Measurements from ENCODE around the gene FOXO6. TPM values are rescaled to one million over a fixed set of nuclear protein-coding genes. Genes with fewer than 3 reads are reported as not detected.

The FOXO6 gene
- total and polyA plus RNA-seq, 8 donors = 0.63 to 2.8 (median 1.9) TPM

DNA sequence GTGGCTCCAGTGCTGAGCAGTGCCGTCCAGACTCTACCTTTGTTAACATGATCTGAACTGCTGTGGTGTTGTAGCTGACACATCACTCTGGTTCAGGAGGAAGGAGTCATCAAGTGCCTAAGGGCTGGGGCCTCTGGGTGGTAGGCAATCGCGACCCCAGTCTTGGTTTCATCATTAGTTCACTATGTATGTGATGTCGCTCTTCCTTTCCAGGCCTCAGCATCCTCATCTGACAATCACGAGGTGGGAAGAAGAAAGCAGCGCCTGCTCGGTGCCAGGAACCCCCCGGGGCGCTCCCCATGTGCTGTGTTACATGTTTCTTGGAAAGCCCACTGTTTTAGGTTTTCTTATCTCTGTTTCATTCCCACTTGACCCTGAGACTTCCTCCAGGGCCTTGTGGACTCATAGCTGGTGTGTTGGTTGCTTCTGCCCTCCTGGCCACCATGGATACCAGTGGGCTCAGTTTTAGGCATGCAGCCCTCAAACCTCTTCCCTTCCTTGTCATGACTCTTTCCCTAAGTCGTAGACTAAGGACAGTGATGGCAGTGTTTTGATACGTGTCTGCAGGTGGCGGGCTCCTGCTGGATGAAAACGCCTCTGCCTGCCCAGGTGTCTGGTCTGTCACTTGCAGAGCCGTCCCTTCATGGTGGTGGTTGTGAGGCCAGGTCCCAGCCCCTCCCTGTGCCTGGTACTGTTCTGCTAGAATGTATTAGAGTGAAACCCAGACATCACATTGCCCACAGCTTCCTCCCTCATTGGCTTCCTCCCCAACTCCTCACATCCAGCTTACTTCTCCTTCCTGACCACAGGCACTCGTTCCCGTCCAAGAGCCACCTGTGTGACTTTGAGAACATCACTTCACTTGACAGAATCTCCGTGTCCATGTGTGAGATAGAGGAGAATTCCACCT lies 17.2 kb upstream of the FOXO6 start:
- H3K36me3 ChIP-seq = no peaks in the 10 kb centered on the region
- H3K9me3 ChIP-seq = peaks cover 0 to 7% of the 10 kb centered on the region in 2 donors
- H3K4me1 ChIP-seq = no peaks in the 10 kb centered on the region
- TF ChIP-seq, protein P1, sequence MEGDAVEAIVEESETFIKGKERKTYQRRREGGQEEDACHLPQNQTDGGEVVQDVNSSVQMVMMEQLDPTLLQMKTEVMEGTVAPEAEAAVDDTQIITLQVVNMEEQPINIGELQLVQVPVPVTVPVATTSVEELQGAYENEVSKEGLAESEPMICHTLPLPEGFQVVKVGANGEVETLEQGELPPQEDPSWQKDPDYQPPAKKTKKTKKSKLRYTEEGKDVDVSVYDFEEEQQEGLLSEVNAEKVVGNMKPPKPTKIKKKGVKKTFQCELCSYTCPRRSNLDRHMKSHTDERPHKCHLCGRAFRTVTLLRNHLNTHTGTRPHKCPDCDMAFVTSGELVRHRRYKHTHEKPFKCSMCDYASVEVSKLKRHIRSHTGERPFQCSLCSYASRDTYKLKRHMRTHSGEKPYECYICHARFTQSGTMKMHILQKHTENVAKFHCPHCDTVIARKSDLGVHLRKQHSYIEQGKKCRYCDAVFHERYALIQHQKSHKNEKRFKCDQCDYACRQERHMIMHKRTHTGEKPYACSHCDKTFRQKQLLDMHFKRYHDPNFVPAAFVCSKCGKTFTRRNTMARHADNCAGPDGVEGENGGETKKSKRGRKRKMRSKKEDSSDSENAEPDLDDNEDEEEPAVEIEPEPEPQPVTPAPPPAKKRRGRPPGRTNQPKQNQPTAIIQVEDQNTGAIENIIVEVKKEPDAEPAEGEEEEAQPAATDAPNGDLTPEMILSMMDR (IDR thresholded peaks at IDR 0.05) = no peak
- intact Hi-C loops (cut with DNase I) = no loop called here
- H3K27me3 ChIP-seq = no peaks in the 10 kb centered on the region
- no peak for DNase-seq
- ATAC-seq = no peak
- no peak overlapping the region for H3K27ac ChIP-seq
- no peak overlapping the region for H3K4me3 ChIP-seq

DNA sequence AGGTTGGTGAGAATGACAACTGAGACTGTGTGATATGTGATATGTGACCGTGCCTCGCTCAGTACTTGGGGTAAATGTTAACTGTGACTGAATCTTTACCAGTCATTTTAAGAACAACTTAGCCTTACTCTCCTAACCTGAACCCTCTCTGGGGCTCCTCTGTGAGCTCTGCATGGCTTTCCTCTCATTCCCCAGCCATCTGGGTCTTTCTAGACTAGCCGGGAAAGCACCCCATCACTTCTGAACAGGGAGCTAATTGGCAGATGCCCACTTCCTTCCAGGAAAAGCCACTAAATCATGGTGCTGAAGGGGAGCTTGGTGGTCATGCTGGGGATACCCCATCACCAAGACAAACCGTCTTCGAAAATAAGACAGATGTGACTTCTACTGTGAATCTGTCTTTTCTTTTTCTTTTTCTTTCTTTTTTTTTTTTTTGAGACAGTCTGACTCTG lies 16.5 kb upstream of the FOXO6 start:
- DNase-seq = no peak
- Histone ChIP-seq H3K27me3 (no peaks in the 10 kb centered on the region), H3K4me1 (no peaks in the 10 kb centered on the region), H3K4me3 (no peak overlapping the region), H3K27ac (no peak overlapping the region), H3K36me3 (no peaks in the 10 kb centered on the region), H3K9me3 (peaks cover 0 to 1% of the 10 kb centered on the region in 2 donors)
- intact Hi-C loops (cut with DNase I) = no loop called here
- ATAC-seq = no peak
- TF ChIP-seq, protein P1 (IDR thresholded peaks at IDR 0.05) = no peak

DNA sequence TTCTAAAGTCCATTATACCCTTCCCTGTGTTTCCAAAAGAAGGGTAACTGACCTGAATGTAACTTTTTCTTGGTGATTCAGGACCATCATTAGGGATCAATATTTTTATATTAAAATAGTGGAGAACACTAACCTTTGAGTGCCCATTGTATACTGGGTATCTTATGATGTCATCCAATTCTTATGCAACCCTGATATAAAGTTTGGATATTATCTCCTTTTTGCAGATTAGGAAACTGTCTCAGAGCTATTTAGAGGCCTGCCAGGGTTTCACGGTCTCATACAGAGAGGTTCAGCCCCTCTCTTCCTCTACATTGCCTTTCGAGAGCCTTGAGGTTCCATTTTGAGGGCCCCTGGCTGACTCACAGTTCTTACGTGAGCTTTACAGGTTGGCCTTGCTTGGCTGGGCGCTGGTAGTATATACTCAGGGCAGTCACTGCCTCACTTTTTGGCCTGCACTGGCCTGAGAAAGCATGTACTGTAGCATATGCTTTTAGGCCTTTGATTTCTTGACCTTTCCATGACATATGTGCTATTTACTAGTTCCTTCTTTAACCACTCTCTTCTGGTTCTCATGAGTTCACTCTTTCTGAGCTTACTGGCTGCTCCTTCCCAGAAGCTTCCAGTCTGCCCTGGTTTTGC lies 15.7 kb upstream of the FOXO6 start:
- intact Hi-C loops (cut with DNase I) = no loop called here
- Histone ChIP-seq H3K4me3 (no peak overlapping the region), H3K4me1 (no peaks in the 10 kb centered on the region), H3K9me3 (no peaks in the 10 kb centered on the region), H3K27ac (no peak overlapping the region), H3K27me3 (no peaks in the 10 kb centered on the region), H3K36me3 (no peaks in the 10 kb centered on the region)
- DNase-seq (no peak), ATAC-seq (no peak)
- TF ChIP-seq, protein P1 (IDR thresholded peaks at IDR 0.05) = no peak

DNA sequence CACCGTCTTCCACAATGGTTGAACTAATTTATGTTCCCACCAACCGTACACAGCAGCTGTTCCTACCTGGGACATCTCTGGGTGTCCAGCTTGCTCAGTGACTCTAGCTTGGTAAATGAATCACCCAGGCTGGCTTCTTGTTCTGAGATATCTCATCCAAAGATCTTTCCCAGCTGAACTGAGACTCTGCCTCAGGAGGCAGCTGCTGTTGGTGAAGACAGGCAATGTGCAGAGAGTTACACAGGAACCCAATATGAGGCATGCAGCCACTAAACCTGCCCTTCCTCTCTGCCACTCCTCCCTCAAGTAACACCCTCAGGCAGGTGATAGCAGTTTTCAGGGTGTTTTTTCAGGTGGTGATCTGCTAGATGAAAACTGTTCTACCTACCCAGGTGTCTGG lies 14.0 kb upstream of the FOXO6 start:
- intact Hi-C loops (cut with DNase I) = no loop called here
- Histone ChIP-seq H3K4me1 (no peaks in the 10 kb centered on the region), H3K9me3 (no peaks in the 10 kb centered on the region), H3K27ac (no peak overlapping the region), H3K27me3 (no peaks in the 10 kb centered on the region), H3K36me3 (no peaks in the 10 kb centered on the region), H3K4me3 (no peak overlapping the region)
- no peak for ATAC-seq
- TF ChIP-seq, protein P1 (IDR thresholded peaks at IDR 0.05) = no peak
- no peak for DNase-seq

DNA sequence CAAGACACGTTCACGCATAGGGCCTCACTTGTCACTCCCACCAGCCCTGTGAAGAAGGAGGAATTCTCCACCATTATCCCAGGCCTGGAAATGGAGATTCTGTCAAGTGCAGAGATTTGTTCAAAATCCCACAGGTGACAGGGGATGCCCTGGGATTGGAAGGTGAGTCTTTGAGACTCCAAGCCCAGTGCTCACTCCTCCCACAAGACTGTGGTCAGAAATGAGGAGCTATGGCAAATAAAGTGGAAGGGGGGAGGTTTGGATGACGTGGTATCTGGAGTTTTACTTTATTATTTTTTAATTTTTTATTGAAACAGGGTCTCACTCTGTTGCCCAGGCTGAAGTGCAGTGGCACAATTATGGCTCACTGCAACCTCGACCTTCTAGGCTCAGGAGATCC lies 12.8 kb upstream of the FOXO6 start:
- intact Hi-C loops (cut with DNase I) = no loop called here
- DNase-seq = no peak
- H3K9me3 ChIP-seq = no peaks in the 10 kb centered on the region
- no peak for ATAC-seq
- no peaks in the 10 kb centered on the region for H3K27me3 ChIP-seq
- no peaks in the 10 kb centered on the region for H3K4me1 ChIP-seq
- H3K27ac ChIP-seq = no peak overlapping the region
- no peak overlapping the region for H3K4me3 ChIP-seq
- H3K36me3 ChIP-seq = no peaks in the 10 kb centered on the region
- TF ChIP-seq, protein P1 (IDR thresholded peaks at IDR 0.05) = no peak

All from left lung (tissue), 10 donors.